ENCODE results near the gene ING3.

Gene ING3

GRCh38 chr7:120924837-120925236, 25.7 kb upstream of the ING3 start:
- no peaks in the 10 kb centered on the region for H3K36me3 ChIP-seq (ENCODE audit: insufficient read depth, insufficient read length, low read length)

GRCh38 chr7:120925392-120925791, 25.2 kb upstream of the ING3 start:
- H3K9ac ChIP-seq (ENCODE audit: insufficient read length, low read depth) = no peak overlapping the region
- no peaks in the 10 kb centered on the region for H3K27me3 ChIP-seq (ENCODE audit: insufficient read depth, insufficient read length)
- DNase-seq (ENCODE audit: low read depth, low spot score) = no peak
- no peaks in the 10 kb centered on the region for H3K4me1 ChIP-seq (ENCODE audit: insufficient read depth, insufficient read length)
- TF ChIP-seq ZNF274 (IDR thresholded peaks at IDR 0.05; ENCODE audit: low read depth, low read length) (no peak), SUZ12 (IDR thresholded peaks at IDR 0.05; ENCODE audit: extremely low read depth, insufficient read depth, insufficient read length) (no peak), YY1 (IDR thresholded peaks at IDR 0.05; ENCODE audit: insufficient read depth, insufficient read length) (no peak)
- H3K4me3 ChIP-seq (ENCODE audit: insufficient read length, low read depth) = no peak overlapping the region
- no peaks in the 10 kb centered on the region for H3K9me3 ChIP-seq (ENCODE audit: insufficient read depth, low read length)
- no peaks in the 10 kb centered on the region for H3K36me3 ChIP-seq (ENCODE audit: insufficient read depth, insufficient read length, low read length)

More at GRCh38 chr7:120924837-120925236, 25.7 kb upstream of the ING3 start:
- Histone ChIP-seq H3K4me1 (ENCODE audit: insufficient read depth, insufficient read length) (no peaks in the 10 kb centered on the region), H3K4me3 (ENCODE audit: insufficient read length, low read depth) (no peak overlapping the region), H3K9ac (ENCODE audit: insufficient read length, low read depth) (no peak overlapping the region), H3K27me3 (ENCODE audit: insufficient read depth, insufficient read length) (no peaks in the 10 kb centered on the region), H3K9me3 (ENCODE audit: insufficient read depth, low read length) (no peaks in the 10 kb centered on the region)
- no peak for TF ChIP-seq YY1 (IDR thresholded peaks at IDR 0.05; ENCODE audit: insufficient read depth, insufficient read length)
- TF ChIP-seq ZNF274 (IDR thresholded peaks at IDR 0.05; ENCODE audit: low read depth, low read length) = no peak
- TF ChIP-seq SUZ12 (IDR thresholded peaks at IDR 0.05; ENCODE audit: extremely low read depth, insufficient read depth, insufficient read length) = no peak
- no peak for DNase-seq (ENCODE audit: low read depth, low spot score)

- H3K9ac ChIP-seq (ENCODE audit: insufficient read length, low read depth) = no peak overlapping the region
- no peaks in the 10 kb centered on the region for H3K4me1 ChIP-seq (ENCODE audit: insufficient read depth, insufficient read length)
- H3K27me3 ChIP-seq (ENCODE audit: insufficient read depth, insufficient read length) = no peaks in the 10 kb centered on the region
- no peak for DNase-seq (ENCODE audit: low read depth, low spot score)
- H3K9me3 ChIP-seq (ENCODE audit: insufficient read depth, low read length) = no peaks in the 10 kb centered on the region
- no peaks in the 10 kb centered on the region for H3K36me3 ChIP-seq (ENCODE audit: insufficient read depth, insufficient read length, low read length)
- no peak overlapping the region for H3K4me3 ChIP-seq (ENCODE audit: insufficient read length, low read depth)
- TF ChIP-seq YY1 (IDR thresholded peaks at IDR 0.05; ENCODE audit: insufficient read depth, insufficient read length) = no peak
- TF ChIP-seq ZNF274 (IDR thresholded peaks at IDR 0.05; ENCODE audit: low read depth, low read length) = no peak
- no peak for TF ChIP-seq SUZ12 (IDR thresholded peaks at IDR 0.05; ENCODE audit: extremely low read depth, insufficient read depth, insufficient read length)
Observed at GRCh38 chr7:120926943-120927346, 23.6 kb upstream of the ING3 start.

- no peak for TF ChIP-seq ZNF274 (IDR thresholded peaks at IDR 0.05; ENCODE audit: low read depth, low read length)
- no peaks in the 10 kb centered on the region for H3K4me1 ChIP-seq (ENCODE audit: insufficient read depth, insufficient read length)
- H3K4me3 ChIP-seq (ENCODE audit: insufficient read length, low read depth) = no peak overlapping the region
- H3K27me3 ChIP-seq (ENCODE audit: insufficient read depth, insufficient read length) = no peaks in the 10 kb centered on the region
- H3K36me3 ChIP-seq (ENCODE audit: insufficient read depth, insufficient read length, low read length) = no peaks in the 10 kb centered on the region
- H3K9me3 ChIP-seq (ENCODE audit: insufficient read depth, low read length) = no peaks in the 10 kb centered on the region
- H3K9ac ChIP-seq (ENCODE audit: insufficient read length, low read depth) = no peak overlapping the region
- no peak for DNase-seq (ENCODE audit: low read depth, low spot score)
Observed at GRCh38 chr7:120927454-120928103, 23.0 kb upstream of the ING3 start.

- Histone ChIP-seq H3K9me3 (ENCODE audit: insufficient read depth, low read length) (no peaks in the 10 kb centered on the region), H3K9ac (ENCODE audit: insufficient read length, low read depth) (no peak overlapping the region), H3K4me1 (ENCODE audit: insufficient read depth, insufficient read length) (no peaks in the 10 kb centered on the region), H3K27me3 (ENCODE audit: insufficient read depth, insufficient read length) (no peaks in the 10 kb centered on the region), H3K4me3 (ENCODE audit: insufficient read length, low read depth) (no peak overlapping the region), H3K36me3 (ENCODE audit: insufficient read depth, insufficient read length, low read length) (no peaks in the 10 kb centered on the region)
- TF ChIP-seq ZNF274 (IDR thresholded peaks at IDR 0.05; ENCODE audit: low read depth, low read length) (no peak), YY1 (IDR thresholded peaks at IDR 0.05; ENCODE audit: insufficient read depth, insufficient read length) (no peak), SUZ12 (IDR thresholded peaks at IDR 0.05; ENCODE audit: extremely low read depth, insufficient read depth, insufficient read length) (no peak)
- DNase-seq (ENCODE audit: low read depth, low spot score) = no peak
Observed at GRCh38 chr7:120931243-120931642, 19.3 kb upstream of the ING3 start.

- no peak overlapping the region for H3K4me3 ChIP-seq (ENCODE audit: insufficient read length, low read depth)
- H3K4me1 ChIP-seq (ENCODE audit: insufficient read depth, insufficient read length) = no peaks in the 10 kb centered on the region
- H3K9ac ChIP-seq (ENCODE audit: insufficient read length, low read depth) = no peak overlapping the region
- H3K36me3 ChIP-seq (ENCODE audit: insufficient read depth, insufficient read length, low read length) = no peaks in the 10 kb centered on the region
- H3K9me3 ChIP-seq (ENCODE audit: insufficient read depth, low read length) = no peaks in the 10 kb centered on the region
- TF ChIP-seq ZNF274 (IDR thresholded peaks at IDR 0.05; ENCODE audit: low read depth, low read length) (no peak), SUZ12 (IDR thresholded peaks at IDR 0.05; ENCODE audit: extremely low read depth, insufficient read depth, insufficient read length) (no peak), YY1 (IDR thresholded peaks at IDR 0.05; ENCODE audit: insufficient read depth, insufficient read length) (no peak)
- no peaks in the 10 kb centered on the region for H3K27me3 ChIP-seq (ENCODE audit: insufficient read depth, insufficient read length)
- no peak for DNase-seq (ENCODE audit: low read depth, low spot score)
Observed at GRCh38 chr7:120933475-120933874, 17.1 kb upstream of the ING3 start.

GRCh38 chr7:120939345-120939744, 11.2 kb upstream of the ING3 start:
- DNase-seq (ENCODE audit: low read depth, low spot score) = no peak
- TF ChIP-seq SUZ12 (IDR thresholded peaks at IDR 0.05; ENCODE audit: extremely low read depth, insufficient read depth, insufficient read length) (no peak), ZNF274 (IDR thresholded peaks at IDR 0.05; ENCODE audit: low read depth, low read length) (no peak), YY1 (IDR thresholded peaks at IDR 0.05; ENCODE audit: insufficient read depth, insufficient read length) (no peak)
- Histone ChIP-seq H3K9ac (ENCODE audit: insufficient read length, low read depth) (no peak overlapping the region), H3K27me3 (ENCODE audit: insufficient read depth, insufficient read length) (no peaks in the 10 kb centered on the region), H3K9me3 (ENCODE audit: insufficient read depth, low read length) (no peaks in the 10 kb centered on the region), H3K4me3 (ENCODE audit: insufficient read length, low read depth) (no peak overlapping the region), H3K4me1 (ENCODE audit: insufficient read depth, insufficient read length) (no peaks in the 10 kb centered on the region), H3K36me3 (ENCODE audit: insufficient read depth, insufficient read length, low read length) (no peaks in the 10 kb centered on the region)
